ENCODE measurements around the gene RNF14.
"Not testable (repeated sequence)": the region's sequence is repeated elsewhere in the genome, so short reads cannot be mapped to it uniquely, and the experiment has no call there.

The RNF14 gene

GRCh38 chr5:141968914-141969608 is at the start of gene RNF14:
RNF14 (plus strand) TSS chr5:141969105; CDS start chr5:141973589, 4,484 bp downstream.
- peak; percentile 96 for DNase-seq (ENCODE audit: low spot score)

GRCh38 chr5:141919218-141920119 is 49.4 kb upstream of the RNF14 start:
- DNase-seq (ENCODE audit: low spot score): no peak

- DNase-seq (ENCODE audit: low spot score): no peak
Measured at GRCh38 chr5:141920771-141921170, 48.1 kb upstream of the RNF14 start.

- not testable (repeated sequence) for DNase-seq (ENCODE audit: low spot score)
Measured at GRCh38 chr5:141922827-141923447, 46.0 kb upstream of the RNF14 start.

- peak; percentile 97 for DNase-seq (ENCODE audit: low spot score)
Measured at GRCh38 chr5:141923448-141924313, 45.2 kb upstream of the RNF14 start, which contains the start of gene DELE1. DELE1 (plus strand) TSS chr5:141923871; CDS start chr5:141923942, 71 bp downstream.

GRCh38 chr5:141926434-141926833 is 42.5 kb upstream of the RNF14 start:
- DNase-seq (ENCODE audit: low spot score): no peak

GRCh38 chr5:141928051-141928450 is 40.9 kb upstream of the RNF14 start:
- no peak for DNase-seq (ENCODE audit: low spot score)

GRCh38 chr5:141929398-141930058 is 39.4 kb upstream of the RNF14 start:
- no peak for DNase-seq (ENCODE audit: low spot score)

- DNase-seq (ENCODE audit: low spot score): no peak
Measured at GRCh38 chr5:141931694-141932093, 37.2 kb upstream of the RNF14 start.

GRCh38 chr5:141933151-141933550 is 35.8 kb upstream of the RNF14 start:
- DNase-seq (ENCODE audit: low spot score): no peak

- no peak for DNase-seq (ENCODE audit: low spot score)
Measured at GRCh38 chr5:141934099-141934844, 34.6 kb upstream of the RNF14 start.

GRCh38 chr5:141935538-141935937 is 33.4 kb upstream of the RNF14 start:
- no peak for DNase-seq (ENCODE audit: low spot score)

- DNase-seq (ENCODE audit: low spot score): peak; percentile 41
Measured at GRCh38 chr5:141940695-141941271, 28.1 kb upstream of the RNF14 start.

GRCh38 chr5:141941307-141941706 is 27.6 kb upstream of the RNF14 start:
- no peak for DNase-seq (ENCODE audit: low spot score)

GRCh38 chr5:141941779-141942178 is 27.1 kb upstream of the RNF14 start:
- DNase-seq (ENCODE audit: low spot score): no peak

- DNase-seq (ENCODE audit: low spot score): no peak
Measured at GRCh38 chr5:141942185-141942857, 26.6 kb upstream of the RNF14 start.

- no peak for DNase-seq (ENCODE audit: low spot score)
Measured at GRCh38 chr5:141944076-141944475, 24.8 kb upstream of the RNF14 start.

GRCh38 chr5:141945511-141946051 is 23.3 kb upstream of the RNF14 start:
- DNase-seq (ENCODE audit: low spot score): peak; percentile 58

- DNase-seq (ENCODE audit: low spot score): no peak
Measured at GRCh38 chr5:141947316-141947715, 21.6 kb upstream of the RNF14 start.

All from iPS-NIHi11 (cell line).